HEK293 (cell line): ENCODE results near the gene NUP85.

Experiments
- CTCF ChIA-PET: fragments of 350-600 bp; formaldehyde crosslinking; extraction: SDS; loops from one replicate; lab custom pipeline; 2021; ENCODE audit warnings: antibody characterized with exemption; lab: Yijun Ruan, JAX
- POLR2A ChIA-PET: fragments of 300-600 bp; formaldehyde crosslinking; extraction: SDS; loops from one replicate; lab custom pipeline; 2020; ENCODE audit warnings: antibody characterized with exemption, inconsistent platforms; lab: Yijun Ruan, JAX
- H3K27ac ChIP-seq: fragments of 200-500 bp; sonication (Bioruptor generic); 2 replicates; pipeline ENCODE4 v1.5.1; 2014; ENCODE audit warnings: low read depth, low read length, control low read depth, inconsistent platforms; ENCODE audit errors: extremely low read depth
- H3K36me3 ChIP-seq, 2 experiments: fragments of 200-500 bp in 1 of 2; sonication (Bioruptor generic) in 1 of 2; 1 replicate in 1 of 2; 2 replicates in 1 of 2; pipeline ENCODE4 v1.5.1; 2014 to 2017; ENCODE audit warnings: inconsistent platforms in 2 of 2, low read length in 2 of 2; ENCODE audit not compliant: control insufficient read depth in 2 of 2, insufficient read depth in 1 of 2
- H3K4me1 ChIP-seq: fragments of 200-500 bp; sonication (Bioruptor generic); 2 replicates; pipeline ENCODE4 v1.5.1; 2014; ENCODE audit warnings: mild to moderate bottlenecking, low read length, inconsistent platforms; ENCODE audit not compliant: control insufficient read depth, insufficient read depth
- H3K4me3 ChIP-seq: 2 replicates; pipeline ENCODE4 v1.5.1; 2011; ENCODE audit warnings: low read depth, mild to moderate bottlenecking, control low read depth, low read length, moderate library complexity
- H3K9me3 ChIP-seq: fragments of 200-500 bp; sonication (Bioruptor generic); 2 replicates; pipeline ENCODE4 v1.5.1; 2014; ENCODE audit warnings: low read depth, low read length, inconsistent platforms; ENCODE audit not compliant: control insufficient read depth, insufficient read depth
- CTCF ChIP-seq: fragments of 450-650 bp; formaldehyde crosslinking; IDR thresholded peaks from 2 replicates; pipeline ENCODE4 v1.5.1; 2016; ENCODE audit warnings: missing biosample characterization, missing genetic modification characterization
- HOXD13 ChIP-seq: sonication (generic); formaldehyde crosslinking; IDR thresholded peaks from 2 replicates; pipeline ENCODE4 v1.8.0; 2022; ENCODE audit warnings: missing genetic modification reagents, borderline replicate concordance
- OSR2 ChIP-seq: fragments of 450-650 bp; formaldehyde crosslinking; IDR thresholded peaks from 2 replicates; pipeline ENCODE4 v1.5.1; 2016; ENCODE audit warnings: missing biosample characterization, missing genetic modification characterization
- PRDM4 ChIP-seq: fragments of 450-650 bp; formaldehyde crosslinking; IDR thresholded peaks from 2 replicates; pipeline ENCODE4 v1.5.1; 2017; ENCODE audit warnings: missing biosample characterization, missing genetic modification characterization
- SETDB1 ChIP-seq: IDR thresholded peaks from one replicate; pipeline ENCODE4 v1.6.1; 2017; ENCODE audit warnings: mild to moderate bottlenecking, low read length, moderate library complexity, mixed read lengths; ENCODE audit not compliant: insufficient read length
- SP2 ChIP-seq: fragments of 450-650 bp; formaldehyde crosslinking; IDR thresholded peaks from 2 replicates; pipeline ENCODE4 v1.5.1; 2016; ENCODE audit warnings: missing biosample characterization, missing genetic modification characterization
- ZBTB49 ChIP-seq: fragments of 450-650 bp; formaldehyde crosslinking; IDR thresholded peaks from 2 replicates; pipeline ENCODE4 v1.5.1; 2016; ENCODE audit warnings: missing biosample characterization, missing genetic modification characterization, low read depth
- ZEB2 ChIP-seq: fragments of 450-650 bp; formaldehyde crosslinking; IDR thresholded peaks from 2 replicates; pipeline ENCODE4 v1.5.1; 2016; ENCODE audit warnings: missing biosample characterization, missing genetic modification characterization
- ZNF146 ChIP-seq: fragments of 450-650 bp; formaldehyde crosslinking; IDR thresholded peaks from 2 replicates; pipeline ENCODE4 v1.5.1; 2016; ENCODE audit warnings: missing biosample characterization, missing genetic modification characterization
- ZNF16 ChIP-seq: fragments of 450-650 bp; formaldehyde crosslinking; IDR thresholded peaks from 2 replicates; pipeline ENCODE4 v1.5.1; 2016; ENCODE audit warnings: low read depth, missing biosample characterization, missing genetic modification characterization
- ZNF274 ChIP-seq, 2 experiments: fragments of 200-500 bp in 1 of 2; fragments of 450-650 bp in 1 of 2; sonication (Bioruptor generic) in 1 of 2; formaldehyde crosslinking in 1 of 2; IDR thresholded peaks; 2 replicates each; pipeline versions ENCODE4 v1.5.1 to v1.6.1; 2014 to 2016; ENCODE audit warnings: borderline replicate concordance in 1 of 2, inconsistent platforms in 1 of 2, low read length in 1 of 2, missing biosample characterization in 1 of 2, missing genetic modification characterization in 1 of 2
- ZNF530 ChIP-seq: fragments of 450-650 bp; formaldehyde crosslinking; IDR thresholded peaks from 2 replicates; pipeline ENCODE4 v1.5.1; 2016; ENCODE audit warnings: low read depth, missing biosample characterization, missing genetic modification characterization
- ZNF610 ChIP-seq: fragments of 450-650 bp; formaldehyde crosslinking; IDR thresholded peaks from 2 replicates; pipeline ENCODE4 v1.5.1; 2016; ENCODE audit warnings: missing biosample characterization, missing genetic modification characterization, borderline replicate concordance
- ZNF626 ChIP-seq: fragments of 450-650 bp; sonication (Bioruptor Pico); formaldehyde crosslinking; IDR thresholded peaks from 2 replicates; pipeline ENCODE4 v1.5.1; 2018; ENCODE audit warnings: missing biosample characterization, missing genetic modification characterization, inconsistent platforms

NUP85 gene

GRCh38 chr17:75227729-75228128 is 22.2 kb downstream of the NUP85 start (continued):
- no peak for TF ChIP-seq HOXD13 (CRISPR knock-in tag)
- TF ChIP-seq ZNF610 (tag by site-specific recombination): no peak
- TF ChIP-seq ZNF530: no peak
- no peak for TF ChIP-seq SETDB1
- TF ChIP-seq ZBTB49: no peak

- ChIA-PET POLR2A (interaction anchor here (0.9 to 2.8 kb wide), 4 partner anchors 9 to 119 kb away, joined by 3 to 16 read pairs (median 3); partner anchors contain the start of gene ARMC7), CTCF (interaction anchor here (1.8 to 5.7 kb wide), 3 partner anchors 12 to 184 kb away, joined by 5 to 54 read pairs (median 6); no protein-coding TSS in a partner anchor)
- Histone ChIP-seq H3K36me3 (peaks cover 65 to 97% of the 10 kb centered on the region in 2 experiments), H3K4me1 (no peaks in the 10 kb centered on the region), H3K27ac (no peak overlapping the region), H3K4me3 (no peak overlapping the region), H3K9me3 (no peaks in the 10 kb centered on the region)
- TF ChIP-seq SP2: no peak
- no peak for TF ChIP-seq OSR2
- no peak for TF ChIP-seq ZNF626 (tag by site-specific recombination)
- no peak for TF ChIP-seq ZNF146
- TF ChIP-seq ZNF16 (tag by site-specific recombination): no peak
- no peak for TF ChIP-seq ZEB2 (tag by site-specific recombination)
- no peak for TF ChIP-seq CTCF (tag by site-specific recombination)
Observed at GRCh38 chr17:75228305-75228704, 22.8 kb downstream of the NUP85 start.

GRCh38 chr17:75228847-75229246 is 23.4 kb downstream of the NUP85 start:
- POLR2A ChIA-PET: interaction anchor here (0.9 to 2.8 kb wide), 5 partner anchors 8 to 119 kb away, joined by 3 to 16 read pairs (median 3); partner anchors contain the start of gene ARMC7
- no peaks in the 10 kb centered on the region for H3K9me3 ChIP-seq
- TF ChIP-seq ZNF274 (IDR thresholded peaks at IDR 0.05; ENCODE audit: low read length) (no peak), ZNF274 (tag by site-specific recombination; IDR thresholded peaks at IDR 0.05; ENCODE audit: borderline replicate concordance) (no peak), PRDM4 (0 out of 2 replicates have a peak, but pooled peaks have one; percentile 36)
- TF ChIP-seq, all 188 proteins: peak for 1
- no peak overlapping the region for H3K4me3 ChIP-seq
- H3K27ac ChIP-seq: peak overlapping the region; percentile 9; the same call in 1 of the 2 replicates
- no peaks in the 10 kb centered on the region for H3K4me1 ChIP-seq
- H3K36me3 ChIP-seq: peaks cover 64 to 92% of the 10 kb centered on the region in 2 experiments
- CTCF ChIA-PET: interaction anchor here (1.8 to 5.7 kb wide), 3 partner anchors 11 to 183 kb away, joined by 5 to 54 read pairs (median 6); no protein-coding TSS in a partner anchor
